ENCODE results near the gene KRT75.
"Not testable (repeated sequence)": the region's sequence is repeated elsewhere in the genome, so short reads cannot be mapped to it uniquely, and the experiment has no call there.

Gene KRT75

DNA sequence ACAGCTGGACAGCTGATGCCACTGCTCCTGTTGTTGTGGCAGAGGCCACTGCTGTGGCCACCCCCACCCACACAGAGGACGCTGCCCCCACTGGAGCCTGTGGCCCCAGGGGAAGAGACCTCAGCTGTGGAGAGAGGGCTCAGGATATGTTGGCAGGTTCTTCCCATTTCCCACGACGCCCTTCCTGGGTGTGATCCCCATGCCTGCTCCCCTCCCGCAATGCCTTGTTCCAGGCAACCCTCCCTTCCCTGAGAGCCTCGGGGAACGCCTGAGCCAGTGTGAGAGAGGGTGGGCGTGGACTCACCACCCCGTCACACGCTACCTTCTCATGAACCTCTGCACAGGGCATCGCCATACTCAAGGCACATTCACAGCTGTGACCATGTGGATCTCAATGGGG, 22.4 kb downstream of the KRT75 start:
- FAIRE-seq (no peak), DNase-seq (ENCODE audit: insufficient read length, low spot score) (no peak)
- TF ChIP-seq POLR2A (IDR thresholded peaks at IDR 0.05; ENCODE audit: low read depth, low read length) (no peak), POU2F2 (IDR thresholded peaks at IDR 0.05; ENCODE audit: low read depth, low read length) (no peak), PAX5 (IDR thresholded peaks at IDR 0.05; ENCODE audit: insufficient read depth, low read length, severe bottlenecking) (no peak), TAF1 (IDR thresholded peaks at IDR 0.05; ENCODE audit: low read depth, low read length) (no peak), POLR2AphosphoS5 (IDR thresholded peaks at IDR 0.05; ENCODE audit: low read depth, low read length) (no peak), SPI1 (IDR thresholded peaks at IDR 0.05; ENCODE audit: low read depth, low read length) (no peak)

DNA sequence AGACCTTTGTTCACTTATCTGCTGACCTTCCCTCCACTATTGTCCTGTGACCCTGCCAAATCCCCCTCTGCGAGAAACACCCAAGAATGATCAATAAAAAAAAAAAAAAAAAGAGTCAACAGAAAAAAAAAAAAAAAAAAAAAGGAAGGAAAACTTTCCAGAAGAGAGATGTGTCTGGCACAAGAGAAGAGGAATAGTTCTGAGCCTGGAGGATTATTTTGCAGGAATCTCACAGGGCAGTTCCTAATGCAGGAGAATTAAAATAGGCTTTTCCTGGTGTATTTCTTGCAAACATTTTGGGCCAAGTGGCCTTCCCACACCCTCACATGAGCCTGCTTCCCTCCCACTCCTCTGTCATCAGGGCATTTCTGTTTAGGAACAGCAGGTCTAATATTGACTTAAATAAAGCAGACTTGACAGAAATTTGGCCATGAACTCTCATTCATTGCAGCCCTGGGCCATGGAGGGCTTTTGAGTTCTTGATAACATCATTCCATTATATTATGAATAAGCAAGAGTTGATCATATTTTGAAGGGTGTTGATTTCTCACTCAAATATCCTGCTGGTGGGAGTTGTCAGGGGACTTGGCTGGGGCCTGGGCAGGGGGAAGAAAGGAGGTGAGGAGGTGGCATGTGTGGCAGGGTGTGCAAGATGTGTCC, 23.5 kb downstream of the KRT75 start:
- FAIRE-seq; DNase-seq (ENCODE audit: insufficient read length, low spot score): not testable (repeated sequence)

DNA sequence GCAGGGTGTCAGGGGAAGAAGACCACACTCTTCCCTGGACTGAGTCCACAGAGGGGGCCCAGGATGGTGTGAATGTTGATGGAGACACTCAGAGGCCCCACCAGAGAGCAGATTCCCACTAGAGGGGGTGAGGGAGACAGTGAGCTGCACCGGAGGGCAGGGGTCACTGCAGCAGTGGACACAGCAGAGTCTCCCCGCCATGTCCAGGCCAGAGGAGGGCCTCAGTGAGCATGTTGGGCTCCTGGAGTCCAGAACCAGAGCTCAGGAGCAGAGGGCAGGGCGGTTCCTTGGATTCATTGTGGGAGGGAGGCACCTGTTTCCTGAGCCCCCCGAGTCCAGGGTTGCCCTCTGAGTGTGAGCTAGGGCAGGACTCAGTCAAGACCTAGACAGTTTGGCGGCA, 26.3 kb downstream of the KRT75 start:
- DNase-seq (ENCODE audit: insufficient read length, low spot score) (no peak), FAIRE-seq (no peak)
- TF ChIP-seq POLR2A (IDR thresholded peaks at IDR 0.05; ENCODE audit: low read depth, low read length) (no peak), TAF1 (IDR thresholded peaks at IDR 0.05; ENCODE audit: low read depth, low read length) (no peak), PAX5 (IDR thresholded peaks at IDR 0.05; ENCODE audit: insufficient read depth, low read length, severe bottlenecking) (no peak), POU2F2 (IDR thresholded peaks at IDR 0.05; ENCODE audit: low read depth, low read length) (no peak), SPI1 (IDR thresholded peaks at IDR 0.05; ENCODE audit: low read depth, low read length) (no peak), POLR2AphosphoS5 (IDR thresholded peaks at IDR 0.05; ENCODE audit: low read depth, low read length) (no peak)

DNA sequence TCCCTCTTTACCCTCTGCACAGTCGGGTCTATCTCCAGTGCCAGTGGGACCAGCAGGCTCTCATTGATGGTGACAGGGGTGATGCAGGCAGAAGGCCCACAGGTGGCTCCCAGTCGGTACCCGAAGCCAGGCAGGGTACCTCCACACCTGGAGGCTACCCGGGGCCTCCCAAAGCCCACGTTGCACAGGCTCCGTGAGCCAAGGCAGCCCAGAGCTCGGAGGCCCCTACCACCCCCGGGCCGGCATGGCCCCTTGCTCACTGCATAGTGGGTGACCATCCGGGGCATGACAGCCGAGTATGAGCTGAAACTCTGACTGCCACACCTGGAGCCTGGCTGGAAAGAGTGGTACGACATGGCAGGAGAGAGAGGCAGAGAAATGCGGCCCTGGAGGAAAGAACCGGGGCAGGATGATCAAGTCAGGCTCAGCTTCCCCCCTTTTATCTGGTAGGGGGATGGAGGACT, 28.2 kb downstream of the KRT75 start, which contains the start of gene KRT82:
TSS of gene KRT82 (minus strand) at position 414 of the 464 bp plus-strand sequence. CDS start at position 356, 58 bp downstream.
- DNase-seq (ENCODE audit: insufficient read length, low spot score), result no peak
- no peak for FAIRE-seq
- TF ChIP-seq POLR2A (IDR thresholded peaks at IDR 0.05; ENCODE audit: low read depth, low read length) (no peak), SPI1 (IDR thresholded peaks at IDR 0.05; ENCODE audit: low read depth, low read length) (no peak), TAF1 (IDR thresholded peaks at IDR 0.05; ENCODE audit: low read depth, low read length) (no peak), POLR2AphosphoS5 (IDR thresholded peaks at IDR 0.05; ENCODE audit: low read depth, low read length) (no peak), POU2F2 (IDR thresholded peaks at IDR 0.05; ENCODE audit: low read depth, low read length) (no peak), PAX5 (IDR thresholded peaks at IDR 0.05; ENCODE audit: insufficient read depth, low read length, severe bottlenecking) (no peak)

DNA sequence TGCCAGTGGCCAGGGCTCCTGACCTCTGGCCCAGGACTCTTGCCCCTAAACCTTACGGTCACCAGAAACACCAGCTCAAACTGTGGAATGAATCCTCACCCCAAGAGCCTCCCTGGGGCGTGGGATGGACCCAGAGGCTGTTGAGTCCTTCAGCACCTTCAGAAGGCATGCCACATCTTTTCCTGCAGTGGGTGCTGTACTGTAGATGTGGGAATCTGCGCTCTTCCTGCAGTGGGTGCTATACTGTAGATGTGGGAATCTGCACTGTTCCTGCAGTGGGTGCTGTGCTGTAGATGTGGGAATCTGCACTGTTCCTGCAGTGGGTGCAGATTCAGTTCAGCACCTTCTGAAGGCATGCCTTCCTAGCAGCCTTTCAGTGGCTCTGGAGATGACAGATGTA, 29.2 kb downstream of the KRT75 start:
- DNase-seq (ENCODE audit: insufficient read length, low spot score) (no peak), FAIRE-seq (no peak)
- no peak for TF ChIP-seq SPI1 (IDR thresholded peaks at IDR 0.05; ENCODE audit: low read depth, low read length)
- TF ChIP-seq TAF1 (IDR thresholded peaks at IDR 0.05; ENCODE audit: low read depth, low read length), result no peak
- no peak for TF ChIP-seq PAX5 (IDR thresholded peaks at IDR 0.05; ENCODE audit: insufficient read depth, low read length, severe bottlenecking)
- TF ChIP-seq POLR2A (IDR thresholded peaks at IDR 0.05; ENCODE audit: low read depth, low read length), result no peak
- TF ChIP-seq POLR2AphosphoS5 (IDR thresholded peaks at IDR 0.05; ENCODE audit: low read depth, low read length), result no peak
- TF ChIP-seq POU2F2 (IDR thresholded peaks at IDR 0.05; ENCODE audit: low read depth, low read length), result no peak

DNA sequence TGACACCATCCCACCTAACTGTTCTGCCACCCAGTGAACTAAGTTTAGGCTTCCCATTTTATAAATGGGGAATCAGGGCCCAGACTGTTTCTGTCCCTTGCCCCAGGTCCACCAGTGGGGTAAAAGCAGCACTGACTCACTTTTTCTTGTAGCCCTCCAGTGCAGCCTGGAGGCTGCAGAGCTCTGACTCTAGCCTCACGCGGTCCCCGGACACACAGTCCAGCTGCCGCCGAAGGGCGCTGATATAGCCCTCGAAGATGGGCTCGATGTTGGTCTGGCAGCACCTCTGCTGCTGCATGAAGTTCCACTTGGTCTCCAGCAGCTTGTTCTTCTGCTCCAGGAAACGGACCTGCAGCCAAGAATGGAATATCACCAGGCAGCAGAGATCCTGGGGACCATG, 30.6 kb downstream of the KRT75 start:
- TF ChIP-seq SPI1 (IDR thresholded peaks at IDR 0.05; ENCODE audit: low read depth, low read length), result no peak
- no peak for FAIRE-seq
- DNase-seq (ENCODE audit: insufficient read length, low spot score), result no peak

DNA sequence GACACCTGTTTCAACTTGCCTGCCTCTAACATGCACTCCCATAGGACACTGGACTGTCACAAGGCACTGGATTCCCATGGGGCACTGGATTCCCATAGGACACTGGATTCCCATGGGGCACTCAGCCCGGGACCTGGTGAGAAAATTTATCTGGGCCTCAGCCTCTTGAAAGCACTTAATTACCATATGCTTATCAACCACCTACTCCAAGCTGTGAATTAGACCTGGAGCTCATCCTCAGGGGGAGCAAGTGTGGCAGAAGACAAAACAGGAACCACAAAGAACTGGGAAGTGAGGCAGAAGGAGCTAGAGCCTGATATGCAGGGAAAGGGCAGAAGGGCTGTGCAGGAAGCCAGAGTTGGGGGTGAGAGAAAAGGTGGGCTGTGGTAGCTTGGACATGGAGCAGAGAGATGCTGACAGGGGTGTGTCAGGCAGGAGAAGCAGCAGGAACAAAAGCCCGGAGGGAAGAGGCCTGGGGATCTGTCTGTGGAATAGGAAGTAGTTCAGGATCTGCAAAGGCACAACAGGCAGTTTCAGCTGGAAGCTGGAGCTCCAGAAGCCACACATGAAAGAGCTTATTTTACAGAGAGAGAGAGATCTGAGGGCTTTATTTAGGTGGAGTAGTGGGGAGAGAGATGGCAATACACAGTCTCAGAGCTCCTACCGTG, 31.2 kb downstream of the KRT75 start:
- TF ChIP-seq TAF1 (IDR thresholded peaks at IDR 0.05; ENCODE audit: low read depth, low read length) (no peak), POLR2AphosphoS5 (IDR thresholded peaks at IDR 0.05; ENCODE audit: low read depth, low read length) (no peak), PAX5 (IDR thresholded peaks at IDR 0.05; ENCODE audit: insufficient read depth, low read length, severe bottlenecking) (no peak), POLR2A (IDR thresholded peaks at IDR 0.05; ENCODE audit: low read depth, low read length) (no peak), POU2F2 (IDR thresholded peaks at IDR 0.05; ENCODE audit: low read depth, low read length) (no peak), SPI1 (IDR thresholded peaks at IDR 0.05; ENCODE audit: low read depth, low read length) (no peak)
- DNase-seq (ENCODE audit: insufficient read length, low spot score), result no peak
- no peak for FAIRE-seq

DNA sequence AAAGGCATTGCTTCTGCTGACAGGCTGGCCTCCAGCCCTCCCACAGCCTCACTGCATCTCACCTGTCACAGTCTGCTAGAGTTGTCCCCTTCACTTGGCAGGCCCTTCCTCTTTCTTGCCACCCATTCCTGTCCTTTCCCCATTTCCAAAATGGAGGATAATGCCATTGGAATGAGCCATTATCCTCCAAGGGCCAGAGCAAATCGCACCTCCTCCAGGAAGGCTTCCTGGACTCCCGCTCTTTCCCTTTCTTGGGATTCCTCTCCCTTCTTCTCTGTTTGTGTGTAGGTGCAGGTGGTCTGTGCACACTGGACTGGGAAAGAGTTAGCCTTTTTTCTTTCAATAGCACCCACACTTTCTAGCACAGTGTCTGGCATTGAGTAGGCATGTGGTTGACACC, 31.8 kb downstream of the KRT75 start:
- DNase-seq (ENCODE audit: insufficient read length, low spot score) (no peak), FAIRE-seq (no peak)
- TF ChIP-seq POLR2AphosphoS5 (IDR thresholded peaks at IDR 0.05; ENCODE audit: low read depth, low read length) (no peak), SPI1 (IDR thresholded peaks at IDR 0.05; ENCODE audit: low read depth, low read length) (no peak), POLR2A (IDR thresholded peaks at IDR 0.05; ENCODE audit: low read depth, low read length) (no peak), POU2F2 (IDR thresholded peaks at IDR 0.05; ENCODE audit: low read depth, low read length) (no peak), TAF1 (IDR thresholded peaks at IDR 0.05; ENCODE audit: low read depth, low read length) (no peak), PAX5 (IDR thresholded peaks at IDR 0.05; ENCODE audit: insufficient read depth, low read length, severe bottlenecking) (no peak)

DNA sequence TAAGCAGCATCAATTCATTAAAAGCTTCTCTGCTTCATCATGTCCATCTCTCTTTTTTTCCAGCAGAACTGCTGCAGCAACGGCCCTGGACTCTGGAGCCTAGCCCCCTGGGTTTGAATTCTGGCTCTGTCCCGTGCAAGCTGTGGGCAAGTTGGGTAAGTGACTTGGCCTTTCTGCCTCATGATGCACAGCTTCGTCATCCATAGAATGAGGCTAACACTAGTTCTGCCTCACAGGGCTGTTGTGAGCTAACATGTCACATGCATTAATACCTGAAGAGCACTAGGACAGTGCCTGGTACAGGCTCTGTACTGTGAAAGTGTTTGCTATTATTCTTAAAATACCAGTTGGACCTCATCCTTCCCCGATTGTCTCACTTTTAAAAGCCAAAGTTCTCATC, 32.2 kb downstream of the KRT75 start:
- TF ChIP-seq SPI1 (IDR thresholded peaks at IDR 0.05; ENCODE audit: low read depth, low read length) (no peak), PAX5 (IDR thresholded peaks at IDR 0.05; ENCODE audit: insufficient read depth, low read length, severe bottlenecking) (no peak), POLR2AphosphoS5 (IDR thresholded peaks at IDR 0.05; ENCODE audit: low read depth, low read length) (no peak), POU2F2 (IDR thresholded peaks at IDR 0.05; ENCODE audit: low read depth, low read length) (no peak), POLR2A (IDR thresholded peaks at IDR 0.05; ENCODE audit: low read depth, low read length) (no peak), TAF1 (IDR thresholded peaks at IDR 0.05; ENCODE audit: low read depth, low read length) (no peak)
- DNase-seq (ENCODE audit: insufficient read length, low spot score), result no peak
- FAIRE-seq, result no peak

DNA sequence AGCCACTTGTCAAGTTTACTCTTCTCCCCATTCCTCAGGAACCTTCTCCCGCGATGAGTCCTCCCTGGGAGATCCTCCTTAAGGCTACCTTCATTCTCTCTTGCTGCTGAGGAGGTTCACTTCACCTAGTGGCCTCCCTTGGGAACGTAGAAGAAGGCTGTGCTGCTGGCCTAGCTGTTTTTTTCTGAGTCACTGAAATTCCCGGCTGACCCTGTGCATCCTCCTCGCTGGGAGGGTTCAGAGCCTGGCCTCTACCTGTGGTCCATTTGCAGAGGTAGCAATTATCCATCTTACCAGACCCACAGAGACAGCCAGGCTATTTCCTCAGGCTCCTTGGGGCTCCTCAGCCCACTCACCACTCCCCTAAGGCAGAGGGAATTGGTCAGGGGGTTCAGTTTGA, 32.6 kb downstream of the KRT75 start:
- FAIRE-seq (no peak), DNase-seq (ENCODE audit: insufficient read length, low spot score) (no peak)
- TF ChIP-seq SPI1 (IDR thresholded peaks at IDR 0.05; ENCODE audit: low read depth, low read length), result no peak
- TF ChIP-seq POU2F2 (IDR thresholded peaks at IDR 0.05; ENCODE audit: low read depth, low read length), result no peak
- no peak for TF ChIP-seq TAF1 (IDR thresholded peaks at IDR 0.05; ENCODE audit: low read depth, low read length)
- no peak for TF ChIP-seq POLR2AphosphoS5 (IDR thresholded peaks at IDR 0.05; ENCODE audit: low read depth, low read length)
- no peak for TF ChIP-seq POLR2A (IDR thresholded peaks at IDR 0.05; ENCODE audit: low read depth, low read length)
- TF ChIP-seq PAX5 (IDR thresholded peaks at IDR 0.05; ENCODE audit: insufficient read depth, low read length, severe bottlenecking), result no peak

Data from GM12891 (cell line).